Measurements from ENCODE around the gene CD300LB. TPM values are rescaled to one million over a fixed set of nuclear protein-coding genes. Genes with fewer than 3 reads are reported as not detected.
"Not testable (repeated sequence)": the region's sequence is repeated elsewhere in the genome, so short reads cannot be mapped to it uniquely, and the experiment has no call there.

Gene CD300LB
- total RNA-seq, 2 donors from 2014 or later = not detected

DNA sequence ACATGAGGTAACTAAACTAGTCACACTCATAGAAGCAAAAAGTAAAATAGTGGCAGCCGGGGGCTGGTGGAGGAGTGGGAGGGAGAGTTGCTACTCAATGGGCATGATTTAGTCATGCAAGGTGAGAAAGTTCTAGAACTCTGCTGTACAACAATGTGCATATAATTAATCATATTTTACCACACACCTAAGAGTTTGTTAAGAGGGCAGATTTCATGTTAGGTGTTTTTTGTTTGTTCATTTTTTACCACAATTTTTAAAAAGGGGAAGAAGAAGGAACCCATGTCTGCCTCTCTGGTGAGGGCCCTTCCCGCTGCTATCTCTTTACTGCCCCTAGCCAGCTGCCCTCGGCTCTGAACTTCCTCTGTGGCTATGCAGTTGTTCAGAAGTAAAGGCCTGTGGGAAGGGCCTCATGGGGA is 11.2 kb downstream of the CD300LB start:
- Mint-ChIP-seq H3K36me3 (peaks cover 0 to 21% of the 10 kb centered on the region in 2 donors), H3K9me3 (peaks cover 3 to 19% of the 10 kb centered on the region in 2 donors), H3K27ac (no peak overlapping the region)
- DNase-seq (ENCODE audit: low spot score in 2 of 2) = no peak
- ATAC-seq = peak; percentile 32 to 73

DNA sequence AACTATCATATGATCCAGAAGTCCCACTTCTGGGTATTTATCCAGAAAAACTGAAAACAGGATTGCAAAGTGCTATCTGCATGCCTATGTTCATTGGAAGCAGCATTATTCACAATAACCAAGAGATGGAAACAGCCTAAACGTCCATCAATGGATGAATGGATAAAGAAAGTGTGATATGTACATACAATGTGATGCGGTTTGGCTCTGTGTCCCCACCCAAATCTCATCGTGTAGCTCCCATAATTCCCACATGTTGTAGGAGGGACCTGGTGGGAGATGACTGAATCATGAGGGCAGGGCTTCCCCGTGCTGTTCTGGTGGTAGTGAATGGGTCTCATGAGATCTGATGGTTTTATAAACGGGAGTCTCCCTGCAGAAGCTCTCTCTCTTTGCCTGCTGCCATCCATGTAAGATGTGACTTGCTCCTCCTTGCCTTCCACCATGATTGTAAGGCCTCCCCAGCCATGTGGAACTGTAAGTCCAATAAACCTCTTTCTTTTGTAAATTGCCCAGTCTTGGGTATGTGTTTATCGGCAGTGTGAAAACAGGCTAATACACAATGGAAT is 12.8 kb downstream of the CD300LB start:
- Mint-ChIP-seq H3K9me3 (peaks cover 15 to 30% of the 10 kb centered on the region in 2 donors), H3K36me3 (peaks cover 13 to 30% of the 10 kb centered on the region in 2 donors)
- ATAC-seq; H3K27ac Mint-ChIP-seq; DNase-seq (ENCODE audit: low spot score in 2 of 2): not testable (repeated sequence)

DNA sequence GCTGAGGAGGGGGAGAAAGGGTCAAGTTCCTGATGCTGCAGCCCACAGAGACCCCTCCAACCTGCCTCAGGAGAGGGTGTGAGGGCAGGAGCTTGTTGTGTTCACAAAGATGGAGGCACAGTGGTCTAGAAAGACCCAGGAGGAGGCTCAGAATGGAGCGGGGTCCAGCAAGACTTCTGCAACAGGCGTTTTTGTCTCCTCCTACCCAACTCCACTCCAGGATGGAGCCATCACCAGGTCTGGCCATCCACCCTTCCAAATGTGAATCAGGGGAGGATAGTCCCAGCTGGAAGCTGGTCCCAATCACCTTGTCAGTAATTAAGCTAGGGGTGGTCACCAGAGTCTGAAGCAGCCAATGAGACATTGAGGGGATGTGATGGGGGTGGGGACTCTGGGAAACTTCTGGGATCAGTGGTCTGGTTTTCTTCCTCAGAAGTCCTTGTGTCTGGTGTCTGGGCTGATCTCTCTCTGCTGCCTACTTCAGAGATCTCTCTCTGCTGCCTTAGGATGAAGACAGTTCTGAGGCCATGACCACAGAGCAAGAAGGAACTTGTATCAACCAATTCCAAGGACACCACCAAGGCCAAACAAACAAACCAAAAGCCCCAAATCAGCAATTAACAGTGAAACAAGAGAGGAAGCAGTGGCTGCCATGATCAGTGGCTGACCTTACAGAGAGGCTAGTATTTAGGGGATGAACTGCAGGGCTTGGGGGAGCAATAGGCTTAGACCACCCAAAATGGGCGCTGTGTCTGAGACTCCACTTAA is 14.5 kb downstream of the CD300LB start:
- peaks cover 13 to 24% of the 10 kb centered on the region in 2 donors for H3K36me3 Mint-ChIP-seq
- DNase-seq (ENCODE audit: low spot score in 2 of 2) = no peak
- H3K9me3 Mint-ChIP-seq = peaks cover 15 to 24% of the 10 kb centered on the region in 2 donors
- ATAC-seq = no peak
- H3K27ac Mint-ChIP-seq = no peak overlapping the region

DNA sequence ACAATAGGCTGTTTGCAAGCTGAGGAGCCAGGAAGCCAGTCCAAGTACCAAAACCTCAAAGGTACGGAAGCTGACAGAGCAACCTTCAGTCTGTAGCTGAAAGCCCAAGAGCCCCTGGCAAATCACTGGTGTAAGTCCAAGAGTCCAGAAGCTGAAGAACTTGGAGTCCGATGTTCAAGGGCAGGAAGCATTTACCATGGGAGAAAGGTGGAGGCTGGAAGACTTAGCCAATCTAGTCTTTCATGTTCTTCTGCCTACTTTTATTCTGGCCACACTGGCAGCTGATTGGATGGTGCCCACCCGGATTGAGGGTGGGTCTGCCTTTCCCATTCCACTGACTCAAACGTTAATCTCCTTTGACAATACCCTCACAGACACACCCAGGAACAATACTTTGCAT is 15.3 kb downstream of the CD300LB start:
- no peak overlapping the region for H3K27ac Mint-ChIP-seq
- H3K9me3 Mint-ChIP-seq = peaks cover 15 to 23% of the 10 kb centered on the region in 2 donors
- no peak for DNase-seq (ENCODE audit: low spot score in 2 of 2)
- ATAC-seq = no peak
- peaks cover 13 to 24% of the 10 kb centered on the region in 2 donors for H3K36me3 Mint-ChIP-seq

DNA sequence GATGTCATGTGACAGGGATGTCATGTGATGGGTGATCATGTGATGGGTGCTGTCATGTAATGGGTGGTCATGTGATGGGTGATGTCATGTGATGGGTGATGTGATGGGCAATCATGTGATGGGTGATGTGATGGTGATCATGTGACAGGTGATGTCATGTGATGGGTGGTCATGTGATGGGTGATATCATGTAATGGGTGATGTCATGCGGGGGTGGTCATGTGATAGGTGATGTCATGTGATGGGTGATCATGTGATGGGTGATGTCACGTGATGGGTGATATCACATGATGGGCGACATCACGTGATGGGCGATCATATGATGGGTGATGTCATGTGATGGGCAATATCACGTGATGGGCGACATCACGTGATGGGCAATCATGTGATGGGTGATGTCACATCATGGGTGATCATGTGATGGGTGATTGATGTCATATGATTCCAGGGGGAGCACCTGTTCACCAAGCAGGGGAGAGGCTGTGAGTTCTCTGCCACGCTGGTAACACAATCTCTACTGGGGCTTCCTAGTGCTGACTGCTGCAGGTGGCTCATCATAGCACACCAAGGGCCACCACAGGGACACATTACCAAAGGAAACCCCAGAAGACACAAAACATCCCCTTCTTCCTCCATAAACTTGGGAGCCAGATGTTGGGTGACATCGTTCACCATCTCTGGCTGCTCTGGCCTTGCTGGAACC is 16.5 kb downstream of the CD300LB start:
- DNase-seq (ENCODE audit: low spot score in 2 of 2) = peak in 1 of 2 donors; percentile 53
- peaks cover 15 to 20% of the 10 kb centered on the region in 2 donors for H3K9me3 Mint-ChIP-seq
- peak; percentile 13 to 67 for ATAC-seq
- H3K36me3 Mint-ChIP-seq = peaks cover 13 to 24% of the 10 kb centered on the region in 2 donors
- H3K27ac Mint-ChIP-seq = peak overlapping the region; percentile 90 to 100

DNA sequence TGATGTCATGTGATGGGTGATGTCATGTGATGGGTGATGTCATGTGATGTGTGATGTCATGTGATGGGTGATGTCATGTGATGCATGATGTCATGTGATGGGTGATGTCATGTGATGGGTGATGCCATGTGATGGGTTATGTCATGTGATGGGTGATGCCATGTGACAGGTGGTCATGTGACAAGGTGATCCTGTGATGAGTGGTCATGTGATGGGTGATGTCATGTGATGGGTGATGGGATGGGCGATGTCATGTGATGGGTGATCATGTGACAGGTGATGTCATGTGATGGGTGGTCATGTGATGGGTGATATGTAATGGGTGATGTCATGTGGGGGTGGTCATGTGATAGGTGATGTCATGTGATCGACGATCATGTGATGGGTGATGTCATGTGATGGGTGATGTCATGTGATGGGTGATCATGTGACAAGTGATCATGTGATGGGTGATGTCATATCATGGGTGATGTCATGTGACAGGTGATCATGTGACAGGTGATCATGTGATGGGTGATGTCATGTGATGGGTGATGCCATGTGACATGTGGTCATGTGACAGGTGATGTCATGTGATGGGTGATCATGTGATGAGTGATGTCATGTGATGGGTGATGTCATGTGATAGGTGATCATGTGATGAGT is 17.2 kb downstream of the CD300LB start:
- peak; percentile 42 to 60 for DNase-seq (ENCODE audit: low spot score in 2 of 2)
- peak; percentile 9 to 53 for ATAC-seq
- peaks cover 13 to 24% of the 10 kb centered on the region in 2 donors for H3K36me3 Mint-ChIP-seq
- H3K9me3 Mint-ChIP-seq = peaks cover 15 to 20% of the 10 kb centered on the region in 2 donors
- peak overlapping the region; percentile 90 to 100 for H3K27ac Mint-ChIP-seq

DNA sequence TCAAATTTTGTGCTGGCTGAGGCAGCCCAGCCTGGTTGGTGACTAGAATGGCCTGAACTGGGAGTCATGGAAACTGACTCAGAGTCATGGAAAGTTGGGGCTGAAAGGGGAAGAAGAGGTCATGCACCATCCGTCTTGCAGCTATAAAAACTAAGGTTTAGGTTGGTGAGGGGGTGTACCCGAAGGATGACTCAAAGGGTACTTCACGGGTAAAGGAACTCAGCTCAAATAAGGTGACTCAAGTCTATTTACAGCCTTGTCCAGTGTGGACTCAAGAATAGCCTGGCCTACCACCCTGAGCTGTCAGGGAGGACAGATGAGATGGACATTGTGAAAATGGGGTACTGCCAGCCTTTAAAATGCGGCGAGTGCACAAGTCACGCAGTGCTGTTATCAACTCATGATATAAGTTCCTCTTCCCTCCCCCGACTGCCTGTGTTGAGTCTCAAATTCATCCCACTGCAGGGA is 18.6 kb downstream of the CD300LB start:
- DNase-seq (ENCODE audit: low spot score in 2 of 2) (peak; percentile 37 to 64), ATAC-seq (peak; percentile 77 to 89)
- H3K9me3 Mint-ChIP-seq = peaks cover 11 to 12% of the 10 kb centered on the region in 2 donors

DNA sequence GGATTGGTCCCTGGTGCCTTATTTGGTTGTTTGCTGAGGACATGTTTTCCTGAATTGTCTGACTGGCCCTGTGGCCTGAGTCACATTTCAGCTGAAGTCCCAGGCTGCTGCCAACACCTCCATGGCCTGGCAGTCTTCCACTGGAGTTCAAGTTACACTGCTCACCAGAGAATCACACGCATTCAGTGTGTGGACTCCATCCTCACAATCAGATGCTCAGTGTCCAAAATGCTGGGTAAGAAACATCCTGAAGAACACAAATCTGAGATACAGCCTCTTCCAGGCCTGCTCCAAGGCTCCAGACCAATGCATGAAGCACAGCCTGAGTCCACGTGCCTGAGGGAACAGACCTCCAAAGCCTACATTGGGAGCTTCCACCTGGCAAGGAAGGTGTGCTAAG is 19.2 kb downstream of the CD300LB start:
- no peak for DNase-seq (ENCODE audit: low spot score in 2 of 2)
- peak overlapping the region; percentile 67 to 87 for H3K27ac Mint-ChIP-seq
- peaks cover 11 to 13% of the 10 kb centered on the region in 2 donors for H3K36me3 Mint-ChIP-seq
- no peak for ATAC-seq
- H3K9me3 Mint-ChIP-seq = peaks cover 11 to 12% of the 10 kb centered on the region in 2 donors

More for the DNA sequence above, 18.6 kb downstream of the CD300LB start:
- Mint-ChIP-seq H3K27ac (peak overlapping the region; percentile 67 to 87), H3K36me3 (peaks cover 12 to 13% of the 10 kb centered on the region in 2 donors)

DNA sequence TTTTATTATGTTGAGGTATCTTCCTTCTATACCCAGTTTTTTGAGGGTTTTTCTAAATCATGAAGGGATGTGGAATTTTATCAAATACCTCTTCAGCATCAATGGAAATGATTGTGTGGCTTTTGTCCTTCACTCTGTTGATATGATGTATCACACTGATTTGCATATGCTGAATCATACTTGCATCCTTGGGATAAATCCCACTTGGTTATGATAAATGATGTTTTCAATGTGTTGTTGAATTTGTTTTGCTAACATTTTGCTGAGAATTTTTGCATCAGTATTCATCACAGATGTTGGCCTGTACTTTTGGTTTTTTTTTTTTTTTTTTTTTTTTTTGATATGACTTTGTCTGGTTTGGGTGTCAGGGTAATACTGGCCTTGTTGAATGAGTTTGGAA is 23.1 kb downstream of the CD300LB start:
- H3K27ac Mint-ChIP-seq = no peak overlapping the region
- H3K9me3 Mint-ChIP-seq = no peaks in the 10 kb centered on the region
- DNase-seq (ENCODE audit: low spot score in 2 of 2) (no peak), ATAC-seq (no peak)
- no peaks in the 10 kb centered on the region for H3K36me3 Mint-ChIP-seq

DNA sequence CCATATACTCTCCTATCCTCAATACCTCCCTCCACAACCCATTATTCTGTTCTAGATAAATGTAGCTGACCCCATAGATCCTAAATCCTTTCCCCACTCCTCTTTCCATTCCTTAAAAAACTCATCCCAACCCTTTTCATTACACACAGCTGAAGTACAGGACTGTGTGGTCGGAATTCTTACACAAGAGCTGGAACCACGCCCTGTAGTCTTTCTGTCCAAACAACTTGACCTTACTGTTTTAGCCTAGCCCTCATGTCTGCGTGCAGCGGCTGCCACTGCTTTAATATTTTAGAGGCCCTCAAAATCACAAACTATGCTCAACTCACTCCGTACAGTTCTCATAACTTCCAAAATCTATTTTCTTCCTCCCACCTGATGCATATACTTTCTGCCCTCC is 27.3 kb downstream of the CD300LB start:
- not testable (repeated sequence) for ATAC-seq; H3K36me3 Mint-ChIP-seq; H3K9me3 Mint-ChIP-seq; DNase-seq (ENCODE audit: low spot score in 2 of 2); H3K27ac Mint-ChIP-seq

DNA sequence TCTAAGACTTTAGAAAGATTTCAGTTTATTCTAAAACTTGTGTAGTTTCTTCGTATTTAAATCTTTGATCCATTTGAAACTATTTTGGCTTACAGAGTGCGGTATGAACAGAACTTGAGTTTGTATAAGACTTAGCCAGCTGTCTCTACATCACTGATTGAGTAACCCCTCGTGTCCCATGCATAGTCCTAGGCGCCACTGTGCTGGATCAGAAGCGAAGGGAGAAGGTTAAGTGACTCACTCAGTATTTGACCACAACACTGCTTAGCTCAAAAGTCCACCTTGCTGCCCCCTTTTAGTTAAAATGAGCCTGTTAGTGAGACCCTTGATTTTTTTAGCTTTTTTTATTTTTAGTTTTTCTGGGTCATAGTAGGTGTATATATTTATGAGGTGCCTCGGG is 28.4 kb downstream of the CD300LB start:
- Mint-ChIP-seq H3K27ac (no peak overlapping the region), H3K9me3 (no peaks in the 10 kb centered on the region), H3K36me3 (no peaks in the 10 kb centered on the region)
- DNase-seq (ENCODE audit: low spot score in 2 of 2) (no peak), ATAC-seq (no peak)

DNA sequence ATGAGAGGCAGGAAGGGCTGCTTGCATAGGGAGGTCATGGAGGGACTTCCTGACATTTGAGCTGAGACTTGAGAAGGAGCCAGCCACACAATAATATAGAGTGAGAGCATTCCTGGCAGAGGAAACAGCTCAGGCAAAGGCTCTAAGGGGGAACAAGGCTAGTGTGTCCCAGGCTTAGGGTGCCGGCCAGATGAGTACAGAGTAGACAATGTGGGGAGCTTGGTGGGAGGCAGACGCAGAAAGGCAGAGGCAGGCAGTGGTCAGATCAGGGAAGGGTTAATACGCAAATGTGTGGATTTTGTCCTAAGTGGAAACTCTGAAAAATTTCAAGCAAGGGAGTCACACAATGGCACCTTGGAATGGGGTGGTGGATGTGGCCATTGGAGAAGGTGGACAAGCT is 31.3 kb downstream of the CD300LB start:
- no peak overlapping the region for H3K27ac Mint-ChIP-seq
- H3K9me3 Mint-ChIP-seq = no peaks in the 10 kb centered on the region
- DNase-seq (ENCODE audit: low spot score in 2 of 2) = no peak

DNA sequence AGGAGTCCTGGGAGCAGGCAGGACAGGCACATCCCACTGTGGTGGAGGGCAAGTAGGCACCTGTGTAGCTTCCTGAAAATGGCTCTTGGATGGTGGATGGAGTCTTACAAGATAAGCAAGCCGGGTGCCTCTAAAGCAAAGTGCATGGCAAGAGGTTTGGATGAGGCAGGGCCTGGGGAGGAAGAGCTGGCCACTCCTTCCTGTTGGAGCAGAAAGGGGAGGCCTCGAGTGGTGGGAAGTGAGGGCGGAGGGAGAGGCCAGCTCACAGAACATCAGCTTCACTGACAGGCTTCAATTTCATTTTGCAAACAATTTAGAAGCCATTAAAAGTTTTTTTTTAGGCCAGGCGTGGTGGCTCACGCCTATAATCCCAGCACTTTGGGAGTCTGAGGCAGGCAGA is 33.8 kb downstream of the CD300LB start:
- Mint-ChIP-seq H3K9me3 (no peaks in the 10 kb centered on the region), H3K27ac (peak overlapping the region in 1 of 2 donors; percentile 63), H3K36me3 (no peaks in the 10 kb centered on the region)
- no peak for ATAC-seq
- DNase-seq (ENCODE audit: low spot score in 2 of 2) = no peak

More for the DNA sequence above, 31.3 kb downstream of the CD300LB start:
- no peak for ATAC-seq
- no peaks in the 10 kb centered on the region for H3K36me3 Mint-ChIP-seq

DNA sequence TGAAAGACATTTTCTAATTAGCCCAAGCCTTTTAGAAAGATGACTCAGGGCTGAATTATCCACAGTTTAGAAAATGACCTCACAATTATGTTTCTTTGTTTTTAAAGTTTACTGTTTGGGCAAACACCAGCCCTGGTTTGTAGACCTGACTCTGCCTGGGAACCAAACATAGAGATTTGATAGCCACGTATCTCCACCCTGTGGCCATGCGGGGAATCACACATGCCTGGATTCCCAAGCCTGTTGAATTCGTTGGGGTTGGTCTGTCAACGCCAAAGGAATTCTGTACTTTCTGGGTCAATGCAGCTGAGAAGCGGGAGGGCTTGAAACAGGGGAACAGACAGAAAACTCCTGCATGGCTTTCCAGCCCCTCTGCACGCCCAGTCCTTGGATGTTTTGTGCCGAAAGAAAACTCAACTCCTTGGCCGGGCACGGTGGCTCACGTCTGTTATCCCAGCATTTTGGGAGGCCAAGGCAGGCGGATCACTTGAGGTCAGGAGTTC is 37.9 kb downstream of the CD300LB start:
- no peak overlapping the region for H3K27ac Mint-ChIP-seq
- no peaks in the 10 kb centered on the region for H3K9me3 Mint-ChIP-seq
- peak in 1 of 2 donors; percentile 63 for DNase-seq (ENCODE audit: low spot score in 2 of 2)
- ATAC-seq = peak; percentile 53 to 68
- no peaks in the 10 kb centered on the region for H3K36me3 Mint-ChIP-seq

DNA sequence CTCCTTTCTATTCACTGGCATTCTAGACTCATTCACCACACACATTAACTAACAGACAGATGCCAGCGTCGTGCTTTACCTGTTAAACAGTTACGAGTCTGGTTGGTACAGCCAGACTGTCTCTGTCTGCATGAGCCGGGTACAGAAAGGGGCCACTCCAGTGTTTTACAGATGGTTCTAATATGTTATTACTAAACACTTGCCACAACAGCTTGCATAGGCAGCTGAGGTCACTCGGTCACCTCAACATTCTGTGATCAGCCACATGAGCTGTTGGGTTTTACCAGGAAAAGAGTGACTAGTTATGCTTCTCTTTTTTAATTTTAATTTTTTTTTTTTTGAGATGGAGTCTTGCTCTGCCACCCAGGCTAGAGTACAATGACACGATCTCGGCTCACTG is 39.6 kb downstream of the CD300LB start:
- ATAC-seq (no peak), DNase-seq (ENCODE audit: low spot score in 2 of 2) (no peak)
- H3K9me3 Mint-ChIP-seq = peaks cover 0 to 4% of the 10 kb centered on the region in 2 donors
- no peak overlapping the region for H3K27ac Mint-ChIP-seq
- no peaks in the 10 kb centered on the region for H3K36me3 Mint-ChIP-seq

DNA sequence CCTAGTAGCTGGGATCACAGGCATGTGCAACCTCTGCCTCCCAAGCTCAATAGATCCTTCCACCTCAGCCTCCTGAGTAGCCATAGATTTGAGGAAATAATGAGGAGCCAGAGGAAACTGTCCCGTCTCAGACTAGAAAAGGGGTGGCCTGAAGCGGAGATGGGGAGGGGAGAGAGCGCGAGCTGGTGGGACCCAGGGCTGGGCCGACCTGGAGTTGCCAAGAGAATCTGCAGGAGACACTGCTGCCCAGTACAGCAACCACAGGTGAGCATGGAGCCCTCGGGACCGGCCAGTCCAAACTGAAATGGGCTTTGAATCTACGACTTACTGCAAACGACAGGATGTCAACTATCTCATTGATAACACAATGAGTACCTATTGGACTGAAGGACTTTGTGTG is 40.6 kb downstream of the CD300LB start:
- ATAC-seq (no peak), DNase-seq (ENCODE audit: low spot score in 2 of 2) (no peak)
- no peaks in the 10 kb centered on the region for H3K36me3 Mint-ChIP-seq
- peaks cover 0 to 4% of the 10 kb centered on the region in 2 donors for H3K9me3 Mint-ChIP-seq
- no peak overlapping the region for H3K27ac Mint-ChIP-seq
